Sigmoid colon (tissue), 4 donors: Measurements from ENCODE around the gene PFKM.

Experiments used
- CTCF ChIP-seq, 4 experiments: fragments of 450-650 bp in 3 of 4; fragments of 200-600 bp in 1 of 4; IDR thresholded peaks; one replicate each; pipeline ENCODE4 v1.5.1; 2016 to 2019; ENCODE audit warnings: antibody characterized with exemption in 4 of 4, mild to moderate bottlenecking in 3 of 4, moderate library complexity in 2 of 4
- EP300 ChIP-seq, 4 donors: sonication (generic); formaldehyde crosslinking; IDR thresholded peaks; one replicate each; pipeline ENCODE4 v1.6.1; 2017; ENCODE audit warnings: antibody characterized with exemption in 4 of 4
- POLR2A ChIP-seq, 2 donors: fragments of 450-650 bp; IDR thresholded peaks; one replicate each; pipeline ENCODE4 v1.6.1; 2016; ENCODE audit warnings: antibody characterized with exemption in 2 of 2, mild to moderate bottlenecking in 2 of 2, moderate library complexity in 2 of 2
- POLR2AphosphoS5 ChIP-seq, 4 donors: sonication (generic); formaldehyde crosslinking; IDR thresholded peaks; one replicate each; pipeline ENCODE4 v1.6.1; 2017; ENCODE audit warnings: antibody characterized with exemption in 4 of 4

DNA sequence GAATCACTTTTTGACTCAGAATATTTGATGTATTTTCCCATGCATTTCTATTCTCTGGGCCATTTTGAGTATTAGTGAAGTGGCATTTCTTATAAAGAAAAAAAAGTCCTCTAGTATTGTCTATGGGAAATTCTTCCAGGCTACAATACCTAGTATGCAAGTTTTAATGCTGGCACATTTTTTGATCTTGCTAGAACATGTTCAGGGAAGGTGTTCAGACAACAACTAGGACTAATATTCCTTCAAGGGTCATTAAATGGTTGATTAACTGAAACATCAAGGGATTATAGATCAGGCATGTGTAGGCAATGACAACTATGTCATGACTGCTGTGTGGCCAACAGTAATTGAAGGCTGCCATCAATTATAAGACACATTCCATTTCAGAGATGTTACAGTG is 71.9 kb downstream of the PFKM start:
- TF ChIP-seq CTCF (IDR thresholded peaks at IDR 0.05) = no peak
- no peak for TF ChIP-seq POLR2AphosphoS5 (IDR thresholded peaks at IDR 0.05)
- no peak for TF ChIP-seq EP300 (IDR thresholded peaks at IDR 0.05)
- TF ChIP-seq POLR2A (IDR thresholded peaks at IDR 0.05) = no peak
